Measurements from ENCODE around the gene SNX25. TPM values are rescaled to one million over a fixed set of nuclear protein-coding genes. Genes with fewer than 3 reads are reported as not detected.
"Not testable (repeated sequence)": the region's sequence is repeated elsewhere in the genome, so short reads cannot be mapped to it uniquely, and the experiment has no call there.

SNX25 gene
- total and polyA plus RNA-seq, 7 donors = 2.5 to 40.5 (median 22.7) TPM

DNA sequence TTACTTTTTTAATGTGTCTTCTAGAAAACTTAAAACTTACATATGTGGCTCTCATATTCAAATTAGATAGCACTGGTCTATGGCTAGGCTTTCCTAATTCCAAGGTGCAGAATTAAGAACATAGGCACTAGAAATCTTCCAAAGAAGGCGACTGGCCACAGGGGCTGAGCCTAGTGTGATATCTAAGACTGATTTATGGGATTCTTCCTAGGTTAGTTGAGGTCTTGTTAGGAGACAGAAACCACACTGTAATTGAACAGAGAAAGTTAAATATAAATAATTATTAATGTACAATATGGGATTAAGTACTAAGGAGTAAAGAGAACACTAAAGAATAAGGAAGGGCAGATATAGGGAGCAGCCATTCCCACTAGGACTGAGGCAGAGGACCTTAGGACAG lies 48.3 kb downstream of the SNX25 start:
- Histone ChIP-seq H3K27me3 (no peaks in the 10 kb centered on the region), H3K9me3 (no peaks in the 10 kb centered on the region), H3K36me3 (no peaks in the 10 kb centered on the region), H3K4me3 (no peak overlapping the region), H3K4me1 (peaks cover 0 to 24% (median 14%) of the 10 kb centered on the region in 4 donors), H3K27ac (peak overlapping the region in 1 of 4 donors; percentile 45)
- intact Hi-C loops (cut with DNase I) = no loop called here
- 88 to 95% methylated on average over 1 of the region's 1 CpG for WGBS, 2 donors
- TF ChIP-seq CTCF (IDR thresholded peaks at IDR 0.05) (no peak), EP300 (IDR thresholded peaks at IDR 0.05) (no peak), POLR2AphosphoS5 (IDR thresholded peaks at IDR 0.05) (no peak), POLR2A (IDR thresholded peaks at IDR 0.05) (no peak)
- DNase-seq = no peak

- intact Hi-C loops (cut with DNase I); H3K9me3 ChIP-seq; DNase-seq; H3K36me3 ChIP-seq; H3K27me3 ChIP-seq; H3K4me3 ChIP-seq: not testable (repeated sequence)
- Histone ChIP-seq H3K4me1 (peaks cover 0 to 24% (median 14%) of the 10 kb centered on the region in 4 donors), H3K27ac (peak overlapping the region in 3 of 4 donors; percentile 24 to 45 (median 42))
- 1 to 6% methylated on average over 2 of the region's 2 CpGs for WGBS, 2 donors
Observed at GRCh38 chr4:185258741-185259140, 49.3 kb downstream of the SNX25 start.

GRCh38 chr4:185259719-185260118 lies 50.3 kb downstream of the SNX25 start:
- 79 to 87% methylated on average over 8 of the region's 8 CpGs for WGBS, 2 donors
- Histone ChIP-seq H3K27ac (peak overlapping the region in 1 of 4 donors; percentile 15), H3K4me3 (no peak overlapping the region), H3K4me1 (peaks cover 0 to 24% (median 14%) of the 10 kb centered on the region in 4 donors), H3K27me3 (no peaks in the 10 kb centered on the region), H3K9me3 (no peaks in the 10 kb centered on the region), H3K36me3 (peaks cover 0 to 5% (median 0%) of the 10 kb centered on the region in 4 donors)
- DNase-seq = no peak
- no peak for TF ChIP-seq CTCF (IDR thresholded peaks at IDR 0.05)
- TF ChIP-seq EP300 (IDR thresholded peaks at IDR 0.05) = no peak
- TF ChIP-seq POLR2AphosphoS5 (IDR thresholded peaks at IDR 0.05) = no peak
- TF ChIP-seq POLR2A (IDR thresholded peaks at IDR 0.05) = no peak
- intact Hi-C loops (cut with DNase I) = no loop called here

- Histone ChIP-seq H3K27me3 (no peaks in the 10 kb centered on the region), H3K4me1 (peaks cover 0 to 24% (median 14%) of the 10 kb centered on the region in 4 donors), H3K36me3 (peaks cover 0 to 6% (median 0%) of the 10 kb centered on the region in 4 donors), H3K27ac (no peak overlapping the region), H3K4me3 (no peak overlapping the region), H3K9me3 (no peaks in the 10 kb centered on the region)
- DNase-seq = no peak
- intact Hi-C loops (cut with DNase I) = no loop called here
- 82 to 84% methylated on average over 4 of the region's 4 CpGs for WGBS, 2 donors
- TF ChIP-seq POLR2AphosphoS5 (IDR thresholded peaks at IDR 0.05) (no peak), EP300 (IDR thresholded peaks at IDR 0.05) (no peak), POLR2A (IDR thresholded peaks at IDR 0.05) (no peak), CTCF (IDR thresholded peaks at IDR 0.05) (no peak)
Observed at GRCh38 chr4:185261946-185262345, 52.5 kb downstream of the SNX25 start.

DNA sequence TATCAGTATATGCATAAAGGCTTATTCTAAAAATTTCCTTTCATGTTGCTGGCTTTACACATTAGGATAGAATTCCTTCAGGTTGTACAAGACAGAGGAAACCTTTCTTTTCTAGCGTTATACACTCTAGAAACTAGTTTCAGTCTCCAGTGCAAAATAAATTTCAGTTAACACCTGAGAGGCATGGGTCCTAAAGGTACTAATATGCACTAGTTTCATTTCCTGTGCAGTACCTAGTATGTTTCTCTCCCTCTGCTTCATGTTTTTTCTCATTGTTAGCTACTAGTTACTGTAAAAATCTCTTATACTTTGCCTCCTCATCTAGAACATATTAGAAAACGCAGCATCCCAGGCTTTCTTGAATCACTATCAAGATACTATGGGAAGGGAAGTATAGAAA lies 54.0 kb downstream of the SNX25 start:
- Histone ChIP-seq H3K27ac (no peak overlapping the region), H3K36me3 (peaks cover 0 to 18% (median 0%) of the 10 kb centered on the region in 4 donors), H3K4me3 (no peak overlapping the region), H3K4me1 (peaks cover 0 to 14% (median 7%) of the 10 kb centered on the region in 4 donors), H3K9me3 (no peaks in the 10 kb centered on the region), H3K27me3 (no peaks in the 10 kb centered on the region)
- intact Hi-C loops (cut with DNase I) = no loop called here
- no peak for DNase-seq
- WGBS, 2 donors = 78 to 88% methylated on average over 2 of the region's 2 CpGs
- TF ChIP-seq EP300 (IDR thresholded peaks at IDR 0.05) (no peak), CTCF (IDR thresholded peaks at IDR 0.05) (no peak), POLR2AphosphoS5 (IDR thresholded peaks at IDR 0.05) (no peak), POLR2A (IDR thresholded peaks at IDR 0.05) (no peak)
